ENCODE results near the gene USP30. TPM values are rescaled to one million over a fixed set of nuclear protein-coding genes. Genes with fewer than 3 reads are reported as not detected.

Gene USP30
- total and polyA plus RNA-seq, 10 of the 15 experiments (the other 5 are each of a cell fraction or from before 2014, with no cell fraction given) = 2.1 to 16.2 (median 6.4) TPM

DNA sequence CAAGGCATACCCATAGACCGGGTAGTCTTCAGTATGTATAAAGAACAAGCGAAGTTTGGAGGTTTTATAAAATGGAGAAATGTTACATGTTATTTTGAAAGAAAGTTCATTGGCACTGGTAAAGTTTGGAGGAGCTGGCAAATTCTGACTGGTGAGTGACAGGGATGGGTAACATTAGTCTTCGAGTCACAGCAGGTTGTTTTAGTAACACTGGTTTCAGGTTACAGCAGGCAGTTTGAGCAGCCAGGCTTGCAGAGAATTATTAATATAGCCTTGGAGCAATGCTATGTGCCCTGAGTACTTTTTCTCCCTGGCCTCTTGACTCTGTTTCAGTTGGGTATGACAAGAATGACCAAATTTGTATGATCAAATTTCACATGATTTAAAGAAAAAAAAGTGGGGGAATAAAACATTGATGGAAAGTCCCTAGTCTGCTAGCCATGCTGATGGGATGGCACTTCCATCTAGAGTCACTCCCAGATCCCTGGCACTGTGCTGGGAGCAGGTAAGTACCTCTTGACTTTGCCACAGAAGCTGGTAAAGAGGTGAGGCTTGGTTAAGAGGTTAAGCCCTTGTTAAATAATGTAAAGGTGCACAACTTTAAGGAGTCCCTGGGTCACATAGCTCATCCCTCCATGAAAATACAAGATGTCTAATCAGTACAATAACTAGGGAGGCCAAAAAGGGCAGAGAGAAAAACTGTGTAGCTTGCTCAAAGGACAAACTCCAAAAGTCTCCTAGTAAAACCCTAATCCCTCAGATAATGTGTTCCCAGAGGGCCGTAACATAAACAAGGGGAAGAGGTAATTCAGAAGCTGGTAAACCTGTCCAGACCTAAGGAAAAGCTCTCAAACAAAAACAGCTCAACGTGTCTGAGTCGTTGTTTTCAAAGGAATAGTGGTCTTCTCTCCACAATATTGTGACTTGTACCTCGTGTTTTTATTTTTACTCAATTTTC lies 18.9 kb upstream of the USP30 start:
- ChIA-PET POLR2A (no interaction called here), RAD21 (ENCODE audit: unreplicated experiment) (no interaction called here), SMC1A (ENCODE audit: uncharacterized antibody, unreplicated experiment) (no interaction called here), CTCF (no interaction called here)
- intact Hi-C loops (cut with micrococcal nuclease; ENCODE audit: unreplicated experiment) (no loop called here), in situ Hi-C loops (cut with MboI) (no loop called here)
- Histone ChIP-seq H3K9ac (ENCODE audit: control insufficient read depth, insufficient read depth, low read length) (no peak overlapping the region), H3K4me2 (ENCODE audit: control insufficient read depth, insufficient read depth) (no peak overlapping the region), H3K4me3 (no peak overlapping the region), H3K79me2 (ENCODE audit: control insufficient read depth, insufficient read depth, low read length) (no peaks in the 10 kb centered on the region), H4K20me1 (ENCODE audit: control insufficient read depth, insufficient read depth) (no peaks in the 10 kb centered on the region), H3K27me3 (replicated peaks in 1 of 2; ENCODE audit: control insufficient read depth in 2 of 2, insufficient read depth in 2 of 2, low read length in 1 of 2) (no peaks in the 10 kb centered on the region; a peak in 1 of 4 replicates), H3K4me1 (ENCODE audit: control insufficient read depth, insufficient read depth, low read length) (no peaks in the 10 kb centered on the region), H3K36me3 (ENCODE audit: control insufficient read depth in 2 of 2, insufficient read depth in 2 of 2, low read length in 1 of 2) (no peaks in the 10 kb centered on the region), H3K27ac (ENCODE audit: control insufficient read depth, insufficient read depth) (no peak overlapping the region), H2AFZ (ENCODE audit: control insufficient read depth, low read depth, low read length) (no peak overlapping the region), H3K9me3 (replicated peaks; ENCODE audit: control insufficient read depth, insufficient read depth, low read length) (no peaks in the 10 kb centered on the region; the same call in 2 of the 3 replicates)
- no peak for ATAC-seq
- FAIRE-seq = no peak
- no peak for DNase-seq (ENCODE audit: low read depth, low spot score)
- no TSS peak for BruUV-seq (replicated peaks)
- WGBS (ENCODE audit: insufficient coverage, insufficient replicate concordance, low lambda C conversion rate, missing lambda C conversion rate) = 16% methylated on average over 7 of the region's 7 CpGs
- TF ChIP-seq, protein P1, sequence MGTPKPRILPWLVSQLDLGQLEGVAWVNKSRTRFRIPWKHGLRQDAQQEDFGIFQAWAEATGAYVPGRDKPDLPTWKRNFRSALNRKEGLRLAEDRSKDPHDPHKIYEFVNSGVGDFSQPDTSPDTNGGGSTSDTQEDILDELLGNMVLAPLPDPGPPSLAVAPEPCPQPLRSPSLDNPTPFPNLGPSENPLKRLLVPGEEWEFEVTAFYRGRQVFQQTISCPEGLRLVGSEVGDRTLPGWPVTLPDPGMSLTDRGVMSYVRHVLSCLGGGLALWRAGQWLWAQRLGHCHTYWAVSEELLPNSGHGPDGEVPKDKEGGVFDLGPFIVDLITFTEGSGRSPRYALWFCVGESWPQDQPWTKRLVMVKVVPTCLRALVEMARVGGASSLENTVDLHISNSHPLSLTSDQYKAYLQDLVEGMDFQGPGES (IDR thresholded peaks at IDR 0.05) = no peak
- TF ChIP-seq TAF1 (IDR thresholded peaks at IDR 0.05; ENCODE audit: borderline replicate concordance, low read depth, low read length) (no peak), IRF4 (IDR thresholded peaks at IDR 0.05; ENCODE audit: low read depth, low read length) (no peak), CHD1 (IDR thresholded peaks at IDR 0.05; ENCODE audit: low read depth, low read length) (no peak), CREM (IDR thresholded peaks at IDR 0.05; ENCODE audit: low read depth) (no peak), LARP7 (IDR thresholded peaks at IDR 0.05) (no peak), ATF7 (IDR thresholded peaks at IDR 0.05; ENCODE audit: low read depth) (no peak), ZNF217 (IDR thresholded peaks at IDR 0.05) (no peak), NR2C1 (IDR thresholded peaks at IDR 0.05) (no peak), TCF3 (IDR thresholded peaks at IDR 0.05; ENCODE audit: borderline replicate concordance, insufficient read depth, low read depth, low read length) (no peak), SIN3A (IDR thresholded peaks at IDR 0.05; ENCODE audit: low read depth, low read length) (no peak), POLR2AphosphoS2 (IDR thresholded peaks at IDR 0.05; ENCODE audit: low read depth, low read length) (no peak), TBL1XR1 (IDR thresholded peaks at IDR 0.05; ENCODE audit: low read depth, low read length) (no peak), ASH2L (IDR thresholded peaks at IDR 0.05; ENCODE audit: borderline replicate concordance, low read depth) (no peak), GATAD2B (conservative IDR thresholded peaks at IDR 0.05; ENCODE audit: low read depth) (no peak)
- TF ChIP-seq, protein P2, sequence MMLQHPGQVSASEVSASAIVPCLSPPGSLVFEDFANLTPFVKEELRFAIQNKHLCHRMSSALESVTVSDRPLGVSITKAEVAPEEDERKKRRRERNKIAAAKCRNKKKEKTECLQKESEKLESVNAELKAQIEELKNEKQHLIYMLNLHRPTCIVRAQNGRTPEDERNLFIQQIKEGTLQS (IDR thresholded peaks at IDR 0.05; ENCODE audit: borderline replicate concordance, extremely low read depth, low read depth, low read length) = no peak
- TF ChIP-seq, protein P3, sequence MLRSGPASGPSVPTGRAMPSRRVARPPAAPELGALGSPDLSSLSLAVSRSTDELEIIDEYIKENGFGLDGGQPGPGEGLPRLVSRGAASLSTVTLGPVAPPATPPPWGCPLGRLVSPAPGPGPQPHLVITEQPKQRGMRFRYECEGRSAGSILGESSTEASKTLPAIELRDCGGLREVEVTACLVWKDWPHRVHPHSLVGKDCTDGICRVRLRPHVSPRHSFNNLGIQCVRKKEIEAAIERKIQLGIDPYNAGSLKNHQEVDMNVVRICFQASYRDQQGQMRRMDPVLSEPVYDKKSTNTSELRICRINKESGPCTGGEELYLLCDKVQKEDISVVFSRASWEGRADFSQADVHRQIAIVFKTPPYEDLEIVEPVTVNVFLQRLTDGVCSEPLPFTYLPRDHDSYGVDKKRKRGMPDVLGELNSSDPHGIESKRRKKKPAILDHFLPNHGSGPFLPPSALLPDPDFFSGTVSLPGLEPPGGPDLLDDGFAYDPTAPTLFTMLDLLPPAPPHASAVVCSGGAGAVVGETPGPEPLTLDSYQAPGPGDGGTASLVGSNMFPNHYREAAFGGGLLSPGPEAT (IDR thresholded peaks at IDR 0.05; ENCODE audit: low read depth) = no peak
- TF ChIP-seq, protein P4, sequence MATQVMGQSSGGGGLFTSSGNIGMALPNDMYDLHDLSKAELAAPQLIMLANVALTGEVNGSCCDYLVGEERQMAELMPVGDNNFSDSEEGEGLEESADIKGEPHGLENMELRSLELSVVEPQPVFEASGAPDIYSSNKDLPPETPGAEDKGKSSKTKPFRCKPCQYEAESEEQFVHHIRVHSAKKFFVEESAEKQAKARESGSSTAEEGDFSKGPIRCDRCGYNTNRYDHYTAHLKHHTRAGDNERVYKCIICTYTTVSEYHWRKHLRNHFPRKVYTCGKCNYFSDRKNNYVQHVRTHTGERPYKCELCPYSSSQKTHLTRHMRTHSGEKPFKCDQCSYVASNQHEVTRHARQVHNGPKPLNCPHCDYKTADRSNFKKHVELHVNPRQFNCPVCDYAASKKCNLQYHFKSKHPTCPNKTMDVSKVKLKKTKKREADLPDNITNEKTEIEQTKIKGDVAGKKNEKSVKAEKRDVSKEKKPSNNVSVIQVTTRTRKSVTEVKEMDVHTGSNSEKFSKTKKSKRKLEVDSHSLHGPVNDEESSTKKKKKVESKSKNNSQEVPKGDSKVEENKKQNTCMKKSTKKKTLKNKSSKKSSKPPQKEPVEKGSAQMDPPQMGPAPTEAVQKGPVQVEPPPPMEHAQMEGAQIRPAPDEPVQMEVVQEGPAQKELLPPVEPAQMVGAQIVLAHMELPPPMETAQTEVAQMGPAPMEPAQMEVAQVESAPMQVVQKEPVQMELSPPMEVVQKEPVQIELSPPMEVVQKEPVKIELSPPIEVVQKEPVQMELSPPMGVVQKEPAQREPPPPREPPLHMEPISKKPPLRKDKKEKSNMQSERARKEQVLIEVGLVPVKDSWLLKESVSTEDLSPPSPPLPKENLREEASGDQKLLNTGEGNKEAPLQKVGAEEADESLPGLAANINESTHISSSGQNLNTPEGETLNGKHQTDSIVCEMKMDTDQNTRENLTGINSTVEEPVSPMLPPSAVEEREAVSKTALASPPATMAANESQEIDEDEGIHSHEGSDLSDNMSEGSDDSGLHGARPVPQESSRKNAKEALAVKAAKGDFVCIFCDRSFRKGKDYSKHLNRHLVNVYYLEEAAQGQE (IDR thresholded peaks at IDR 0.05; ENCODE audit: low read depth, low read length) = no peak

Data from GM12878 (cell line).